Measurements from ENCODE around the gene ERN1.

DNA sequence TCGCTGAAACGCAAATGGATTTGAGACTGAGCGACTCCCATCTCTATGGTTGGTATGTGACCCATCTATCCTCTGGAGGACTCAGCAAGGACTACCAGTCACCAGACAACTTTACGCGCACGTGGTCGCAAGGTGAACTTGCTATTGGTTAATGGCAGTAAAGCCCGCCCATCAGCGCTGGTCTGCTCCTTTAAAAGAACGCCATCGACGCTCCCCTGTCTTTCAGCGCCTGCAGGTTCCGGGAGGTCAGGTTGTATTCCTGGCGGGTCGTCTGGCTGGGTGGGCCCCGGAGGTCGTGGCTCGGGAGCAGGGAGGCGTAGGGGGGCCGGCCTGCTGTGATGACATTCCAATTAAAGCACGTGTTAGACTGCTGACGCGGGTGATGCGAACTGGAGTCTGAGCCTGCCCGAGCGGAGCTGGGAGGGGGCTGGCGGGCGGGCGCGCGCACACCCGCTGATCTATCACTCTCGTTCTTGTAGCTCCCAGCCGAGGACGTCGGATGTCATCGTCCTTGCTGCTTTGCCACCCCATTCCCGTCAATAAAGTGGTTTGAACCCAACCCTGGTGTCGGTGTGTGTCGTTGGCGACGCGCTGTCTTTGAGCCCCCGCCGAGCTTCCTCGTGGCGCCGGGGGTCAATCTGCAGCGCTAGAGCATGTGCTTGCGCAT lies 15.9 kb upstream of the ERN1 start:
- TF ChIP-seq, protein P1, sequence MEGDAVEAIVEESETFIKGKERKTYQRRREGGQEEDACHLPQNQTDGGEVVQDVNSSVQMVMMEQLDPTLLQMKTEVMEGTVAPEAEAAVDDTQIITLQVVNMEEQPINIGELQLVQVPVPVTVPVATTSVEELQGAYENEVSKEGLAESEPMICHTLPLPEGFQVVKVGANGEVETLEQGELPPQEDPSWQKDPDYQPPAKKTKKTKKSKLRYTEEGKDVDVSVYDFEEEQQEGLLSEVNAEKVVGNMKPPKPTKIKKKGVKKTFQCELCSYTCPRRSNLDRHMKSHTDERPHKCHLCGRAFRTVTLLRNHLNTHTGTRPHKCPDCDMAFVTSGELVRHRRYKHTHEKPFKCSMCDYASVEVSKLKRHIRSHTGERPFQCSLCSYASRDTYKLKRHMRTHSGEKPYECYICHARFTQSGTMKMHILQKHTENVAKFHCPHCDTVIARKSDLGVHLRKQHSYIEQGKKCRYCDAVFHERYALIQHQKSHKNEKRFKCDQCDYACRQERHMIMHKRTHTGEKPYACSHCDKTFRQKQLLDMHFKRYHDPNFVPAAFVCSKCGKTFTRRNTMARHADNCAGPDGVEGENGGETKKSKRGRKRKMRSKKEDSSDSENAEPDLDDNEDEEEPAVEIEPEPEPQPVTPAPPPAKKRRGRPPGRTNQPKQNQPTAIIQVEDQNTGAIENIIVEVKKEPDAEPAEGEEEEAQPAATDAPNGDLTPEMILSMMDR (optimal IDR thresholded peaks at IDR 0.05 in 1 of 3, IDR thresholded peaks at IDR 0.05 in 1 of 3, conservative IDR thresholded peaks at IDR 0.05 in 1 of 3; ENCODE audit: extremely low read depth in 1 of 3, insufficient read depth in 2 of 3, low read length in 3 of 3) = peak in 1 of 3 experiments; percentile 13
- TF ChIP-seq EZH2 (IDR thresholded peaks at IDR 0.05; ENCODE audit: low read length) = no peak
